GM19240 (cell line): ENCODE results near the gene PLAC9.
"Not testable (repeated sequence)": the region's sequence is repeated elsewhere in the genome, so short reads cannot be mapped to it uniquely, and the experiment has no call there.

Source experiments
- DNase-seq: peaks from one replicate; pipeline ENCODE4 v3.0.0; 2011; ENCODE audit warnings: low spot score; ENCODE audit not compliant: insufficient read length

The PLAC9 gene

DNA sequence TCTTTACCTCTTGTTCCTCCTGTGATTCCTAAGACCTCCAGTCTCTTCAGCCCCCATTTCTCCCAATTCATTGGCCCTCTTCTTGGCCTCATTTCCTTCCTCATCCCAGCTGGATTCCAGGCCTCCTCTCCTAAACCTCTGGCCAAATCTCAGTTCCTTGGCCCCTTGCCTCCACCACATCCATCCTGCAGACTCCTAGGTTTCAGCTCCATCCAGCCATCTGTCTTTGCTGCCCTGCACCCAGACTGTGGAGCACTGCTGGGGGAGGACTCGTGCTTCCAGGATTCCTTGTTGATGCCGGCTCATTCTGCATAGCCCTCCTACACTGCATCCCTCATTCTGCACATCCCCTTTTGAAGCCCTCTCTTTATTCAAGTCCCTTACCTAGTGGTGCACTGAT, 6.7 kb downstream of the PLAC9 start:
- no peak for DNase-seq

DNA sequence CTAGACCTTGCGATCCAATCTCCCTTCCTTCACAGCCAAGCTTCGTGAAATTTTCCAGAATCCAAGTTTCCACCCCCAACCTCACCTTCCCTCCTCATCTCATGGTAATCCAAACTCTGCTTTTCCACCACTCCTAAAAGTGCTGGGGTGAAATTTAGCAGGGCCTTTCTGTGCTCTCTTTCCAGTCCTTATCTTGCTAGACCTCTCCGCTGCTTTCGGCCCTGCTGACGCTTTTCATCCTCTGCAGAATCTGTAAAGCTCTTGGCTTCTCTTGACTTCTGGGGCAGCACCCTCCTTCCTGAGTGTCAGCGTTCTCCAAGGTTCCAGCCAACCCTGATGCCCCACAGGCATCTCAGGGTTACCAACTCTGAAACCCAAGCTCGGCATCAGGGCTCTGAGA, 7.7 kb downstream of the PLAC9 start:
- DNase-seq, result no peak

DNA sequence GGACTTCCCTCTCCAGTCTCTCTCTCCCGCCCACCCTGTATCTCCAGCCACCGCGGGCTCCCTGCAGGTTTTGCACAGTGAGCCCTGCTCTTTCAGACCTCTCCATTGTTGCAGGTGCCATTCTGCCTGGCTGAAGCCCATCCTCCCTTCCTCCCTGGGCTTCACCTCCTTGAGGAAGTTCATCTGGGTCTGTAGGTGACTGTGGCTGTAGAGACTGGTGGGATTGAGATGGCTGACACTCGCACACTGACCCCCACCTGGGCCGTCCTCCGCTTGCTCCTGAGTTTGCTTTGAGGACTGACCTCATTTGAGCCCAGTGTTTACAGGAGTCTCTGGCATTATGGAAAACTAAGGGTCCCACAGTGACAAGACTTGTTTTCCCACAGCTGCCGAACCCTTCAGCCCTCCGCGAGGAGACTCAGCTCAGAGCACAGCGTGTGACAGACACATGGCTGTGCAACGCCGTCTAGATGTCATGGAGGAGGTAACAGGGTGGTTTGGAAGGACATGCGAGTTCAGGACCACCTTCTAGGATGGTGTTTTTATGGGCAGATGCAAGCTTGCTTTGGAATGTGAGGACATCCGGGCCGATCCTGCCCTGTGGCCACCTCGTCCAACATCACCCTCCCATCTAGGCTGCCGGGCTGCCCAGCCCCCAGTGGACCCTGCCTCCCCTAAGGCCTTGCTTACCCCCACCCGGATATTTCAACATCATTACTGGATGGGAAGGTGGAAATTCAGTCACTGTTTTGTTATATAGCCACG, 9.3 kb downstream of the PLAC9 start:
- no peak for DNase-seq

DNA sequence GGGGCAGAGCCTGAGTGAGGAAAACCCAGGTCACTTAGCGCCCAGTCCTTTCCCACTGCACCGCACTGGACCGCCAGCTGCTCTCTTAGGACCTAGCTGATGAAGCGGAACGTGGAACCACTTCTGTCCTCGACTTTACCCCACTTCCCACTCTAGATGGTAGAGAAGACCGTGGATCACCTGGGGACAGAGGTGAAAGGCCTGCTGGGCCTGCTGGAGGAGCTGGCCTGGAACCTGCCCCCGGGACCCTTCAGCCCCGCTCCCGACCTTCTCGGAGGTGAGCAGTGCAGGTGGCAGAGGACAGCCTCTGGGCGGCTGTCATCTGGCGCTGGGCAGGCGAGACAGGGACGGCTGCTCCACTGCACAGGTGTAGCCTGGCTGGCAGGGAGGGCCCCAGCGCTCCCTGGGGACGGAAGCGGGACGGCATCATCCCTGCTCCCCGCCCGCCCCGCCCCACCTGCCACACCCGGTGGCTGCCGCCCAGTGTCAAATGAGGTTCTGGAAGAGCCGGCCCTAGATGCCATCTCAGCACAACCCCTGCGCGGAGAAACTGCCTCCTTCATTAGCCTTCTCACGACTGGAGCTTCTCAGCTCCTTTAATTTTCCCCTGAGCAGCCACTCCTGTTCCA, 11.7 kb downstream of the PLAC9 start:
- DNase-seq, result no peak

DNA sequence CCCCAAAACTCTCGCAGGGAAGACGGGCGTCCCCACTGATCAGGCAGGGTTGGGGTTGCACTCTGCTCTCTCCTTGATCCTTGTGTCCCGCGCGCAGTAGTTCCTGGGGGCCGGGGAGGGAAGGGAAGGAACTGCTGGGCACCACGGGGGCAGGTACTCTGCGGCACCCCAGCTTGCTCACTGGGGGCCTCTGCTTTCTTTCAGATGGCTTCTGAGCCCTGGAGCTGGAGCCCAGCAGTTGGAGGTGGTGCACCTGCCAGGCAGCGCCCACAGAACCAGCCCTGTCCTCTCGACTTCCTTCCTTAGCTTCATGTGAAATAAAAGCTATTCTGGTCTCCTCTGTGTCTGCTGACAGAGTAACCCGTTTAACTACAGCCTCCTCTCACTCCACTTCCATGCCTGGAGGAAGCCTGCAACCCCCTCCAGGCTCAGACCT, 12.2 kb downstream of the PLAC9 start:
- DNase-seq, result no peak

DNA sequence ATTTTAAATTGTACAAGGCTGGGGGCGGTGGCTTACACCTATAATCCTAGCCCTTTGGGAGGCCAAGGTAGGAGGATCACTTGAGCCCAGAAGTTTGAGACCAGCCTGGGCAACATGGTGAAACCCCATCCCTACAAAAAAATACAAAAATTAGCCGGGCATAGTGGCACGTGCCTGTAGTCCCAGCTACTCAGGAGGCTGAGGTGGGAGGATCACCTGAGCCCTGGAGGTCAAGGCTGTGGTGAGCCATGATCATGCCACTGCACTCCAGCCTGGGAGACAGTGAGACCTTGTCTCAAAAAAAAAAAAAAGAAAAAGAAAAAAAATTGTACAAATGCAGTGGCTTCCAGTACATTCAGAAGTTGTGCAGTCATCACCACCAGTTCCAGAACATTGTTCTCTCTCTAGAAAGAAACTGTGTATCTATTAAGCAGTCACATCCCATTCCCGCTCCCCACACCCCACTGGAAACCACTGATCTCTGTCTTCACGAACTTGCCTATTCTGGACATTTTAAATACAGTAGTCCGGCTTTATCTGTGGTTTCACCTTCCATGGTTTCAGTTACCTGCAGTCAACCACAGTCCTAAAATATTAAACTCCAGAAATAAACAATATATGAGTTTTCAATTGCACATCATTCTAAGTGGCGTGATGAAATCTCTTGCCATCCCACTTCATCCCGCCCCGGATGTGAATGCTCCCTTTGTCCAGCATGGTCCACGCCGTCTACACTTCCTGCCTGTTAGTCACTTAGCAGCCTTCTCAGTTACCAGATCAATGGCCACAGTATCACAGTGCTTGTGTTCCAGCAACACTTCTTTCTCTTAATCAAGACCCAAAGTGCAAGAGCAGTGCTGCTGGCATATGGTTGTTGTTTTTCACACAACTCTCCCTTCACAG, 13.1 kb downstream of the PLAC9 start:
- DNase-seq, result not testable (repeated sequence)

DNA sequence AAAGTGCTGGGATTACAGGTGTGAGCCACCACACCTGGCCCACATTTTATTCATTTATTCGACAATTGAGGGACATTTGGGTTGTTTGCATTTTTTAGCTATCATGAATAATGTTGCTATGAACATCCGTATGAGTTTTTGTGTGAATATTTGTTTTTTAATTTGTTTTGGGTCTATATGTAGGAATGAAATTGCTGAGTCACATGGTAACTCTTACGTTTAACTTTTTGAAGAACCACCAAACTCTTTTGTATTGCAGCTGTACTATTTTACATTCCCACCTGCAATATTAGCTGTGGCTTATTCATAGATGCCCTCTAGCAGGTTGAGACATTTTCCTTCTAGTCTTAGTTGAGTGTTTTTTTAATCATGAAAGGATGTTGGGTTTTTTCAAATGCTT, 14.4 kb downstream of the PLAC9 start:
- no peak for DNase-seq

DNA sequence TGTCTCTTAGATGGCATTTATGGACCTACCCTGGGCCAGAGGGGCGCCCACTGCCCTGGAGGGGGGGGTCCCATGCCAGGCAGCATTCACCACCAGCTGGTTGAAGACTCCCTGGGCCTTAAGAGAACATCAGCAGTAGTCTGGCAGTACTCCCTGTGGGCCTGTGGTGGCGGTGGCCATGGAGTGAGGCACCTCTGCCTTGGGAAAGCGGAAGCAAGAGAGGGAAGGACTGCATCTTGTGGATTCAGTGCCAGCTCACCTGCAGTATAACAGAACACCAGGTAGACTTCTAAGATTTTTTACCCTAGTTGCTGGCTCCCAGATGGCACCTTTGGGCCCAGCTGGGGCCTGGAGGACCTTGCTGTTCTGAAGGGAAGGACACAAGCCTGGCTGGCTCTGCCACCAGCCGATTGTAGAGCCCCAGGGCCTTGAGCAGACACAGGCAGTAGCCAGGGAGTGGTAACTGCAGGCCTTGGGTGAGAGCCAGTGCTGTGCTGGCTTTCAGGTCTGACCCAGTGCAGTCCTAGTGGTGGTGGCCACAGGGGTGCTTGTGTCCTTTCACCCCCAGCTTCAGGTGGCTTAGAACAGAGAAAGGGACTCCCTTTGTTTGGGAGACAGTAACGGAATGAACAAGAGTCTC, 15.8 kb downstream of the PLAC9 start:
- DNase-seq, result no peak

DNA sequence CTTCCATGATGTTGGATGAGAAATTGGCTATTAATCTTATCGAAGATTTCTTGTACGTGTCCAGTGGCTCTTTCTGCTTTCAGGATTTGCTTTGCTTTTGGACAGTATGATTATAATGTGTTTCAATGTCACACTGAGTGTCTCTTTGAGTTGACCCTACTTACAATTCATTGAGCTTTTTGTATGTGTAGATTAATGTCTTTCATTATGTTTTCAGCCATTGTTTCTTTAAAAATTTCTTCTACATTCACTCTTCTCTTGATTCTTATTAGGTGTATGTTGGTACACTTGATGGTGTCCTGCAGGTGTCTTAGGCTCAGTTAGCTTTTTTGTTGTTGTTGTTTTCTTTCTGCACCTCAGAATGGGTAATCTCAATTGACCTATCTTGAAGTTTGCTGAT, 16.6 kb downstream of the PLAC9 start:
- no peak for DNase-seq

DNA sequence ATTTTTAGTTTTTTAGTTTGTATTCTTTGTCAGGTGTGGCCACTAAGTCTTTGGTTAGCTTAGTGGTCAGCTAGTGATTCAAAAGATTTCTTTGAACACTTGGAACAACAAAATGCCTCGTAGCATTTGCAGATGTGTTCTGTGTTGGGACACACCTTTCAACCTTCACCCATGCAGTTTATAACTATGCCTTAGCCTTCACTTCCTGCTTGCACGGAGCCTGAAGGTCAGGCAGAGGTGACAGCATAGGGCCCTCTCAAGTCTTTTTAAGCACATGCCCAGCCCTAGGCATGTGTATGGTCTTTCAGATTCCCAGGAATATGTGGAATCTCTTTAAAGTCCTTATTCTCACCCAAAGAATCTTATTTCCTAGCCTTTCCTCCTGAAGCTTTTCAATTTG, 17.6 kb downstream of the PLAC9 start:
- no peak for DNase-seq

DNA sequence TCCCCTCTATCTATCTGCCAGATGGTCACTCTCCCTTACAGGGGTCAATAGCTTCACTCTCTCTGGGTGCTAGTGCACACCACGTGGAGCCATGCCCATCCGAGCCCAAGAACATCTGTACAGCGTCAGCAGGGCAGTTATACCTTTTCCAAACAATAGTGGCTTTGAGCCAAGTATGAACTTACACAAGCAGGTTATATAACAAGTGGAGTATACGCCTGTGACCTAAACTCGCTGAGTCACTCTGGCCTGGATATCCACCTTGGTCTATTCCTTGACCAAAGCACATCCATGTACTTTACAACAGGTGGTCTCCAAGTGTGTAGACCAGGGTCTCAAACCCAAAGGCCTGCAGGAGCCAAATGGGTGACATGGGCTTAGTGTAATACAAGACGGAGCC, 20.3 kb downstream of the PLAC9 start:
- DNase-seq, result no peak

DNA sequence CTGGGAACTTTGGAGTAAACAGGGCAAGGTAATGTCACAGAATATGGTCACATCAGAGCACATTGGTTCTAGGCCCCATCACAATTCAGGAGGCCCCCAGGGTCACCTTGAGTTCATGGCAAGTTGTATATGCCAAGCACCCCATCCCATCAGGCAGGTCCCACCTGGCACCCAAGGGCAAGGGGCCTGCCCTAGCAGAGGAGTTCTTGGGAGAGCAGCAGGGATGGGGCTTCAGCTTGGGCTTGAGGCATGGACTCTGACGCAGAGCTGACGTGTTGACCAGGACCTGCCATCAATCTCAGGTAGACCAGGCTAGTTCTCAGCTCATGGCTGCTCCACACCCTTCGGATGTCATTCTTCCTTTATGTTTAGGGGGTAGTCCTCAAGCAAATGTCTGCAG, 20.9 kb downstream of the PLAC9 start:
- DNase-seq, result no peak

DNA sequence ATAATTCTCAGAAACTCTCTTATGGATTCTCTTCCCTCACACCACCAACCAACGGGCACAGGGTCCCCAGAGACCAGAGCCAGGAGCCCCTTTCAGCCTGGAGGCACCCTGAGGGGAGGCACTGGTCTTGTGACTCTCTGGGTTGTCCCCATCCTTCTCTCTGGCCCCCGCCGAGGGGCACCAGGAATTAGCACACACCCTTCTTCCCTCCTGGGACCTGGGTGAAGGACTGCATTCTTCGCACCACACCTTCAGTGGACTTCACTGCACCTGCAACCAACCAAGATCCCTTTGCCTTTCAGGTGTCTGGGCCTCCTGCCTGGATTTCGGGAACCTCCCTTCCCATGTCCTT, 22.1 kb downstream of the PLAC9 start:
- no peak for DNase-seq

DNA sequence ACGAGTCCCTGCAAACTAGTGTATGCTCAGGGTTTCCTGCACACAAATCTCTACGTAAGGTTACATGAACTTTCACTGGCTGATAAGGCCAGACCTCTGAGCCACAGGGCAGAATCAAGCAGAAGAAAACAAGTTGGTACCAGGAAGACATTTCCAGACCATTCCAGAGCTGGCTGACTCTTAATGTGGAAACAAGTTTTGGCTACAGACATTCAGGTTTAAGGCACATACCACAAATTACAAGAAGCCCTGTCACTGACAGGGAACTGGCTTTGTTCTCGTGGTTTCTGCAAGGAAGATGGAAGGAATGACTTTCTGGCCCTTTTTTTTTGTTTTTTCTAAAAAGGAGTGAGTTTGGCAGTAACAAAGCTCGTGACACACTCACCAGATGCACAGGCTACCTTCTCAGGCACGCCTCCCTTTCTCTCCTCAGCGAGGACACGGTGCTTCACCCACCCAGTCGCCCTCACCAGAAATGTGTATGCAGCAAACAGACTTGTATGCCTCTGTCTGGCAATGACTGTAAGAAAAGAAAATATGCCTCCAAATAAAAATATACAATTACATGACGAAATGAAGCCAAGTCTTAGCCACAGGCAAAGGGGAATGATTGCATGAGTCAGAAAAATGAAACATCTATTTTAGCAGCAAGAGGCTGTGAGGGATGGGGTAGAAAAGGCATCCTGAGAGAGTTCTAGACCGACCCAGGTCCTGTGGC, 22.6 kb downstream of the PLAC9 start:
- no peak for DNase-seq

DNA sequence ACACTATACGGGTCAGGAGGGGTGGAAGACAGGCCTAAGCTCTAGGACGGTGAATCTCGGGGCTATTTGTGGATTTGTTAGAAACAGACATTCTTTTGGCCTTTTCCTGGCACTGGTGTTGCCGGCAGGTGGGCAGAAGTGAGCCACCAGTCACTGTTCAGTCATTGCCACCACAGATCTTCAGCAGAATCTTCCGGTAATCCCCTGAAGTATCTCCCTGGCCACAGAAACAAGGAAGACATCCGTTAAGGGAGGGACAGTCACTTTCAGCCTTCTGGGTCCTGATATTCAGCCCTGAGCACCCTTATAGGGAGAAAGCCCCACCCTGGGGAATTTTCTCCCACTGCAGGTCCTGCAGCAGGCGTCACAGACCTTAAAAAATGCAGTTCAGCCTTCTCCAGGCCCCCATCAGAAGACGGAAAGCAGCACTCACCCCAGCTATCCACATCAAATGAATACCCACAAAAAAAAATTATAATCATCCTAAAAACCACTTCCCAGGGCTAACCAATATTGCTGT, 23.2 kb downstream of the PLAC9 start:
- no peak for DNase-seq

DNA sequence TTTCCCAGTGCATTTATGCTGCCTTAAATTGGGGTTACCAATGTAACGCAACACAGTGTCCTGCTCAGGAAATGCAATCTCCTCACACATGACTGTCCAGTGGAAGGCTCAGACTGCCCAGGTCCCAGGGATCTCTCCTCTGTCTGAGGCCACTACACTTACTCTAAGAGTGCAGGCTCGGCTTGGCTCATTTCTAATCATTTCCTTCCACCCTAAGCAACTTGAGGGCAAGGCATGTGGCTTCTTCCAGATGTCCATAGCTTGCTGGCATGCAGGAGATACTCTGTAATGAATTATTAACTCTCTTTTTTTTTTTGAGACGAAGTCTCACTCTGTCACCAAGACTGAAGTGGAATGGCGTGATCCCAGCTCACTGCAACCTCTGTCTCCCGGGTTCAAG, 23.7 kb downstream of the PLAC9 start:
- DNase-seq, result no peak

DNA sequence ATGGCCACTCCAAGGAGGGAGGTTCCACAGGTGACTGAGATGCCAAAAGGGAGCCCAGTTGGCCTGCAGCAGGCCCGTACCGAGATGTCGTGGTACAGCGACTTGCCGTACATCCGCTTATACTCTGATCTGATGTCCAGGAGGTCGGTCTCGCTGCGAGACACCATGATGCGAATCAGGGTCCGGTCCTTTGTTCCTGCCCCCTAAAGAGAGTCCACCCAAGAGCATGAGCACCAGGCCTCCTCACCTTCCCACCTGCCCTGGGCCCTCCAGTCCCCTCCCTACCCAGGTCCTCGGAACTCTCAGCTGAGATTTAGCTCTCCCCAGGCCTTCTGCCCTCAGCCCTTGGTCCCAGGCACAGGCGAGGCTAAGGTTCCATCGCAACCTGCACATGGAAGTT, 25.0 kb downstream of the PLAC9 start:
- DNase-seq, result no peak

DNA sequence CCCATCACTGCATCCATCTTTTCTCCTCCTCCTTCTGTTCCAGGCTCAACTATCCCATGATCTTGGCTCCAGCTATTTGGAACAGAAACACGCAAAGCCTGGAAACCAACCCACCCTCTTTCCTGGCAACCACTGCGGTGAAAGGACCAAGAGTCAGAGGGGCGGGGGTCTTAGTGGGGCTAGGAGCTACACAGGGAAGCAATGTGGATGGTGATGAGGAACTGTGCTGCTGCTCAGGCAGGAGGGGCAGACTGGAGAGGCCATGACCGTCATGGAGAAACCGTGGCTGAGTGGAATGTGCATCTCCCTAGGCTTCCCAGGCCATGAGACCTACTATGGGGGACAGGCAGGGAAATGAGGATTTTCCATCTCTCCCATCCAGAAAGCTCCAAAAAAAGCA, 25.6 kb downstream of the PLAC9 start:
- no peak for DNase-seq

DNA sequence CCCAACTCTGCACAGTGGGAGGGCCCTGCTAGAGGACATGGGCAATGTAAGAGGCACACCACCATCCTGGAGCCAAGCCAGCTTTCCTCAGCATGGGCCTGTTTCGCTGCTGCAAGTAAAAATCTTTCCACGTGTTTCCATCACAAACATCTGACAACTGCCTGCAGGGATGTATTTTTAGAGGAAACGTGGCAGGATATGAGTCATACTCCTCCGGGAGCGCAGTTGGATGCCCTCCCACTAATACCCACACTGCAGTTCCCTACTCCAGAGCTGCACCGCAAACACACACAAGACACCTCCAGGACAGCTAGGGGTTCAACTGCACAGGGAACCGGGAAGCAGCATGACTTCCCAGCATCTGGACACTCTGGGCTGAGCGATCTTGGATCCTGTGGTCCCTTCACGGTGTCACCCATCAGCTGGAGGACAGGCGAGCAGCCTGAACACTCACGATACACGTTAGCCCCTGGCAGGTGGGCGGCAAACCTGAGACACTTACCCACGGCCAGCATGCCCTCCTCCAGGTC, 26.1 kb downstream of the PLAC9 start:
- DNase-seq, result no peak

DNA sequence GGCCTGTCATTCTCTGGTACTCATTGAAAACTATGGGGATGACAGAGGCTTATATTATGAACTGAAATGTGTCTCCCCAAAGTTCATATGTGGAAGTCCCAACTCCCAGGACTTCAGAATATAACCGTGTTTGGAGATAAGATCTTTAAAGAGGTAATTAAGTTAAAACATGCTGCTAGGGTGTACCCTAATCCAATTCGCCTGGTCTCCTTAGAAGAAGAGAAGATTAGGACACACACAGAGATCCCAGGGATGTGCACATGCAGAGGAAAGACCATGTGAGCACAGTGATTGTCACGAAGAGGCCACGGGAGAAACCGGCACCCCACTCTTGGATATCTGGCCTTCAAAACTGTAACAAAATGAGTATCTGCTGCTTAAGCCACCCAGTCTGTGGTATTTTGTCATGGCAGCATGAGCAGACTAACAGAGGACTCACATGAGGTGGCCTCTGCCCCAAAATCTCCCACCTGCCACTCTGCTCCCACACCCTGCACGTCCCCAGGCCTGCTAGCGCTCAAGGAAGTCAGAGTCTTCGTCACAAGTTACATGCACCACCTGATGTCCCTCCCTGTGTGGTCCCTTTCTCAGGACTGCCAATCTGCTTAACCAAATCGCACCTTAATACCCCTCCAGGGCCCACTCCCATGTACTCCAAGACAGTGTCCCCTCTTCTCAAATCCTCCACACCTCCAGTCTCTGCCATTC, 26.8 kb downstream of the PLAC9 start:
- no peak for DNase-seq
